Measurements from ENCODE around the gene LPO.
A peak's percentile ranks its signal among the peaks of the same experiment; 100 is the strongest.

LPO gene

GRCh38 chr17:58238147-58238634, at the start of gene LPO:
Gene LPO (plus strand): TSS chr17:58238584. CDS start chr17:58242980, 4,396 bp downstream.
- DNase-seq (ENCODE audit: low read depth) = no peak
- no peak within 1 kb of the TSS for H3K4me3 ChIP-seq (ENCODE audit: low read depth, low read length)

GRCh38 chr17:58189436-58190146, 48.8 kb upstream of the LPO start:
- no peak overlapping the region for H3K4me3 ChIP-seq (ENCODE audit: low read depth, low read length)
- peak; percentile 62 for DNase-seq (ENCODE audit: low read depth)

- DNase-seq (ENCODE audit: low read depth) = no peak
- no peak overlapping the region for H3K4me3 ChIP-seq (ENCODE audit: low read depth, low read length)
Observed at GRCh38 chr17:58191241-58191896, 47.0 kb upstream of the LPO start.

DNA sequence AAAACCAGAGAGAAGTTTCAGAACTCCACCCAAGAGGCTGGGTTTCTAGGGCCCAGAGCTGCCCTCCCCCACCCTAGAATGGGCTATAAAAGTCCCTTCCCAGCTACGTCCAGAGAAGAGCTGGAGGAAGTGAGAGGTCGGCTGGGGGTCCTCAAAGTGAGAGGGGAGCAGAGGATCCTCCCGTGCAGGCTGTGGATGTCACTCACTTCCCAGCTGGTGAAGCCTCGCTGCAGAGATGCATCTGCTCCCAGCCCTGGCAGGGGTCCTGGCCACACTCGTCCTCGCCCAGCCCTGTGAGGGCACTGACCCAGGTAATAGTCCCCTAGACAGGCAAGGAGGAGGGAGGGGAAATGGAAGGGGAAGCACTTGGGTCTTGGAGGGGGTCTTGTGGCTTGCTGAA, 45.8 kb upstream of the LPO start, which contains the start of gene EPX:
EPX (plus strand) TSS at position 115 of the 400 bp plus-strand sequence; CDS start at position 236, 121 bp downstream.
- H3K4me3 ChIP-seq (ENCODE audit: low read depth, low read length) = no peak within 1 kb of the TSS
- no peak for DNase-seq (ENCODE audit: low read depth)

DNA sequence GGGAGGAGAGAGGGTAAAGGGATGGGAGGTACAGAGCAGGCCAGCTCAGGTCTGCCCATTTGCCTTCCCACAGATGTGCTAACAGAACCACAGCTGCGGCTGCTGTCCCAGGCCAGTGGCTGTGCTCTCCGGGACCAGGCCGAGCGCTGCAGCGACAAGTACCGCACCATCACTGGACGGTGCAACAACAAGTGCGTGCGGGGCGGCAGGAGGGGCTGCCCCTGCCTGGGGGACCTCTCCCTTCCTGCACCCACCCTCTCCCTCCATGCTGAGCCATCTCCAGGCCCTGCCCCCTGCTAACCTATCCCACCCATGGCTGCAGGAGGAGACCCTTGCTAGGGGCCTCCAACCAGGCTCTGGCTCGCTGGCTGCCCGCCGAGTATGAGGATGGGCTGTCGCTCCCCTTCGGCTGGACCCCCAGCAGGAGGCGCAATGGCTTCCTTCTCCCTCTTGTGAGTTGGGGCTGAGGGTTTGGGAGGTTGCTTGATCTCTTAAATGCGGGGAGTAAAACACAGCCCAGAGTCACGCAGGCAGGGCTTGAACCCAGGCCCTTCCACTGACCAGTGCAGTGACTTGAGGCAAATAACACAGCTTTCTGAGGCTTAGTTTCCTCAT, 44.6 kb upstream of the LPO start:
- no peak for DNase-seq (ENCODE audit: low read depth)
- no peak overlapping the region for H3K4me3 ChIP-seq (ENCODE audit: low read depth, low read length)

DNA sequence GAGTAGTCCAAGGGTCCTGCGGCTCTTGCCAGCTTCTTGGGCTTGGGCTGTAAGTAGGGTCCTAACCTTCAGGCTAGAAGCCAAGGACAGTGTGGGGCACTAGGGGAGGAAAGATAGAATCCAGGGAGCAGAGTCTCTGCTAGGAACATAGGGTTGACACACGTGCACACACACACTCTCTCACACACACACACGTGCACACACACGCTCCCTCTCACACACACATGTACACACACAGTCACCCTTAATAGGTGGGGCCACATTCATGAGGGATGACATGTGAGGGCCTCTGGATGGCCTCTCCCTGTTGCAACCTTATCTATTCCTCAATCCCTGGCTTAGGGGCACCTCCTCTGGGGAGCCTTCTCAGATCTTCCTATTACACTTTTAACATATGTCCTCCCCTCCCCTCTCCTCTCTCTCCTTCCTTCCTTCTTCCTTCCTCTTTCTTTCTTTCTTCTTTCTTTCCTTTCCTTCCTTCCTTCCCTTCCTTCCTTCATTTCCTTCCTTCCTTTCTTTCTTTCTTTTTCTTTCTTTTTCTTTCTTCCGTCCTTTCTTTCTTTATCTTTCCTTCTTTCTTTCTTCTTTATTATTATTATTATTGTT, 42.8 kb upstream of the LPO start:
- no peak overlapping the region for H3K4me3 ChIP-seq (ENCODE audit: low read depth, low read length)
- no peak for DNase-seq (ENCODE audit: low read depth)

DNA sequence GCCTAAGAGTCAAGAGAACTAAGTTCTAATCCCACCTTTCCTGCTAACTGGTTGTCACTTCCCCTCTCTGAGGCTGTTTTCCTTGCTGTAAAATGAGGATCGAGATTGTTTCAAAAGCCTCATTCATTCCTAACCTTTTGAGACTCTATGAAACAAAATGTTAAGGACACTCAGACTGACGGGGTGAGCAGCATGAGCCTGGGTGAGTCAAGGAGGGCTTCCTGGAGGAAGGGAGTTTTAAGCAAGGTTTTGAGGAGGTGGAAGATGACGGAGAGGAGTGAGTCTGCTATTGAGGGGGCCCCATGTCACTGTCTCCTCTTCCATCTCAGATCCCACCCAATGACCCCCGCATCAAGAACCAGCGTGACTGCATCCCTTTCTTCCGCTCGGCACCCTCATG, 41.8 kb upstream of the LPO start:
- no peak for DNase-seq (ENCODE audit: low read depth)
- H3K4me3 ChIP-seq (ENCODE audit: low read depth, low read length) = no peak overlapping the region

GRCh38 chr17:58200024-58200633, 38.3 kb upstream of the LPO start:
- H3K4me3 ChIP-seq (ENCODE audit: low read depth, low read length) = no peak overlapping the region
- no peak for DNase-seq (ENCODE audit: low read depth)

DNA sequence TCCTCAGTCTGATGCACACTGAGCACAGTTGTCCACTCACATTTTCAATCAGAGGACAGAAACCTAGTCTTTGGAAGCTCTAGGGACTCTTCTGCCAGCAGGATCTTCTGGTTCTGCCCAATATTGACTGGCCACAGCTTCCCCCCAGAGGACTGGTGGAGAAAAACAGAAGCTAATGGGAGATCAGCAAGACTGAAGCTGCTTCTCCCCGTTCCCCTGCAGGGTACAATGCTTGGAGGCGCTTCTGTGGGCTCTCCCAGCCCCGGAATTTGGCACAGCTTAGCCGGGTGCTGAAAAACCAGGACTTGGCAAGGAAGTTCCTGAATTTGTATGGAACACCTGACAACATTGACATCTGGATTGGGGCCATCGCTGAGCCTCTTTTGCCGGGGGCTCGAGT, 35.5 kb upstream of the LPO start:
- no peak for DNase-seq (ENCODE audit: low read depth)
- H3K4me3 ChIP-seq (ENCODE audit: low read depth, low read length) = no peak overlapping the region

DNA sequence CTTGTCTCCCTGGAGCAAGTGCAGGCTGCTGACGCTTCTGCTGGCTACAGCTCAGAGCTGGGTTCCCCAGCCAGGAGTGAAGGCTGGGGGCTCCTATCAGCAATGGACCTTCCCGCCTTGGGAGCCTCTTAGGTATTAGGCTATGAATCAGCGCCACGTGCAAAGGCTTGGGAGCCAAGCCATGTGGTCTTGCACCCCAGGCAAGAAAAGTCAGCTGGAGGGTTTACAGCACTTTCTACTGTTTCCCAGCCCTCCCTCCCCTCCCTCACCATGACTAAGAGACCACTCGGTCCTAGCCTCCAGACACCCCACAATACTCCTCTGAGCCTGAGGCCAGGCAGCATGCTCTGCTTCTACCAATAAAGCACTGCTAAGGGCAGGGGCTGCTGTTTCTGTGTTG, 33.6 kb upstream of the LPO start:
- no peak overlapping the region for H3K4me3 ChIP-seq (ENCODE audit: low read depth, low read length)
- no peak for DNase-seq (ENCODE audit: low read depth)

DNA sequence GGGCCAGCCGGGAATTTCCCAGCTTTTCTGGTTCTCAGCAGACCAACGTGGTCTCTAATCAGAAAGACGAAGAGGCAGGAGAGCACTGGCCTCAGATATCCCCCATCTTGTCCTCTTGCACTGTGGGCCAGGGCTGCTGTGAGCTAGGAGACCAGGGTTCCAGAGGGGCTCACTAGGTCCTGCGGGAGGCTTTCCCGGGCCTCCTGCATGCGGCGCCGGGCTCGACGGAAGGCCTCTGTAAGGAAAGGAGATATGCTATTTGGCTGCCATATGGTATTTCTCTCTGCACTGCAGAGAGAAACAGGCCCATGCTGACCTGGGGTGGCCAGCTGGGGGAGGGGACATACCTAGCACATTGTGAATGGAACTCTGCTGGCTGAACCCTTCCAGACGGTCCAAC, 32.4 kb upstream of the LPO start:
- no peak overlapping the region for H3K4me3 ChIP-seq (ENCODE audit: low read depth, low read length)
- no peak for DNase-seq (ENCODE audit: low read depth)

DNA sequence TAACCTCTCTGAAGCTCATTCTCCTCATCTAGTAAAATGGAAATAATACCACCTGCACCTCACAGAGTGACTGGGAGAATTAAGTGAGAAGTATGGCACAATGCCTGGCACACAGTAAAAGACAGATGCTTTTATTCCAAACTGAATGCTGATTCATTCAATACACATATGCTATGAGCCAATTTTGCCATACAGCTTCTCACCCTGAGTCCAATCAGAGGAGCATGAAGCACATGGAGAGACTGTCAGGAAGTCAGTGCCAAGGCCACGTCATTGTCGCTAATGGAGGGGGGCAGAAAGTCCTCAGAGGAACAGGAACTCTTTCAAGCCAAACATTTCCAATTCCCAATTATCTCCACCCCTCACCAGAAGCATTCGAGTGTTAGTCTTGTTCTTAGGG, 30.9 kb upstream of the LPO start:
- no peak for DNase-seq (ENCODE audit: low read depth)
- no peak overlapping the region for H3K4me3 ChIP-seq (ENCODE audit: low read depth, low read length)

- DNase-seq (ENCODE audit: low read depth) = no peak
Observed at GRCh38 chr17:58208344-58208743, 30.0 kb upstream of the LPO start.

DNA sequence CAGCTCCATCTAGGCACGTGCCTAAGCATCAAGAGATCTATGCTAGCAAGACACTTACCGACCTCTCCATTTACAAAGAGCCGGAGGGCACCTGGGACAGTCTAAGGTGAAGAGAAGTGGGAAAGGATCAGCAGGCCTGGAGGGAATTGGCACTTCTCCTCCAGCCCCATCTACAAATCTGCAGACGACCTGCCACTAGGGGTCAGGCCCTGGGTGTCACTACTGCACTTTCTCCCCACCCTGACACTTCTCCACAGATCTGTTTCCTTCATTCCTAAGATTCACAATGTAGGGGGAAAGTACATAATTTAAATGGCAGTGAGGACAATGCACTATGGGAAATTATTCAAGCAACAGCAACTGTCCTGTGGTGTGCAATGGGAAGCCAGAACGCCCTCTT, 27.5 kb upstream of the LPO start:
- no peak overlapping the region for H3K4me3 ChIP-seq (ENCODE audit: low read depth, low read length)
- DNase-seq (ENCODE audit: low read depth) = no peak

More at GRCh38 chr17:58208344-58208743, 30.0 kb upstream of the LPO start:
- H3K4me3 ChIP-seq (ENCODE audit: low read depth, low read length) = no peak overlapping the region

DNA sequence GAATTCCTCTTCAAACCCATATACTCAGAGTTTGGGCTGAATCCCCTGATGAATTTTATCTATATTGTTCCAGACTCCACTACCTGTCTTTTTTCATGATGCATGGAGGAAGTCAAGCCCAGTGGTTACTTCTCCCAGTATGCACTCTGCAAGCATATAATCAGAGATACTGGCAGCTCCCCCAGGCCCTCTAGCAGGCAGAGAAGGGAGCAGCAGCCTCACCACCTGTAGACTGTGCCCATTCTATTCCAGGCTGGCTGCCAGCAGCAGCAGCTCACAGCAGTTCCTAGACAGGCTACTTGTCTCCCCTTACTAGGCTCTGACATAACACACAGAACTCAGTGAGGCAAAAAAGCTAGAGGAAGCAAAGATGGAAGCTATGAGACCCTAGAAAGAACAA, 22.7 kb upstream of the LPO start:
- no peak for DNase-seq (ENCODE audit: low read depth)
- no peak overlapping the region for H3K4me3 ChIP-seq (ENCODE audit: low read depth, low read length)

DNA sequence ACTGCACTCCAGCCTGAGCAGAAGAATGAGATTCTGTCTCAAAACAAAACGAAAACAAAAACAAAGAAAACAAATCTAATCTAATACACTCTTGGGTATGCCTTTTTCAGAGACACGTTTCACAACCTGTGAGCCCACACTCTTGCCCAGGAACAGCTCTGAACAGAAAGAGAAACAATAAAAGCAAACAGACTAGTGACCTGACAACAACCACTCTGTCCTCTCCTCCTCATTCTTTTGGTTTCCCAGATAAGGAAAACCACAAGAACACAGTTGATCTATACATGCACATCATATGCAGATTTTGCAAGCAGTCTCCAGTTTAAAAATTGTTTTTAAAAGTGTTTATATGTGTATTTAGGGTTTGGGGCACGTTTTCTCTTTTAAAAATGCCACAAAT, 20.6 kb upstream of the LPO start:
- no peak overlapping the region for H3K4me3 ChIP-seq (ENCODE audit: low read depth, low read length)
- no peak for DNase-seq (ENCODE audit: low read depth)

- peak; percentile 64 for DNase-seq (ENCODE audit: low read depth)
- peak within 1 kb of the TSS; percentile 66 for H3K4me3 ChIP-seq (ENCODE audit: low read depth, low read length)
Observed at GRCh38 chr17:58219007-58219788, 19.2 kb upstream of the LPO start, which contains the start of gene MKS1. Gene MKS1 (minus strand): TSS chr17:58219255. CDS start chr17:58219230, 25 bp downstream.

- DNase-seq (ENCODE audit: low read depth) = no peak
- peak overlapping the region; percentile 66 for H3K4me3 ChIP-seq (ENCODE audit: low read depth, low read length)
Observed at GRCh38 chr17:58219789-58220183, 18.6 kb upstream of the LPO start.

GRCh38 chr17:58224315-58224714, 14.1 kb upstream of the LPO start:
- H3K4me3 ChIP-seq (ENCODE audit: low read depth, low read length) = no peak overlapping the region
- DNase-seq (ENCODE audit: low read depth) = peak; percentile 34
